ENCODE data around the gene PPM1A. TPM values are rescaled to one million over a fixed set of nuclear protein-coding genes. Genes with fewer than 3 reads are reported as not detected.

PPM1A gene
- total RNA-seq, 1 donor from 2014 or later: 44.5 TPM

- DNase-seq (ENCODE audit: extremely low spot score, unreplicated experiment): no peak
- Mint-ChIP-seq H3K4me1 (ENCODE audit: unreplicated experiment) (no peaks in the 10 kb centered on the region), H3K36me3 (ENCODE audit: unreplicated experiment) (no peaks in the 10 kb centered on the region), H3K9me3 (ENCODE audit: unreplicated experiment) (peaks cover 4% of the 10 kb centered on the region), H3K27ac (ENCODE audit: unreplicated experiment) (no peak overlapping the region), H3K27me3 (ENCODE audit: unreplicated experiment) (no peaks in the 10 kb centered on the region), H3K4me3 (ENCODE audit: unreplicated experiment) (no peak overlapping the region)
- TF ChIP-seq CTCF (IDR thresholded peaks at IDR 0.05): no peak
These were observed 22.7 kb upstream of the PPM1A start for GRCh38 chr14:60226298-60226697.

GRCh38 chr14:60227291-60227690 is 21.7 kb upstream of the PPM1A start:
- no peak for TF ChIP-seq CTCF (IDR thresholded peaks at IDR 0.05)
- no peak for DNase-seq (ENCODE audit: extremely low spot score, unreplicated experiment)
- Mint-ChIP-seq H3K36me3 (ENCODE audit: unreplicated experiment) (no peaks in the 10 kb centered on the region), H3K9me3 (ENCODE audit: unreplicated experiment) (peaks cover 7% of the 10 kb centered on the region), H3K4me3 (ENCODE audit: unreplicated experiment) (no peak overlapping the region), H3K27me3 (ENCODE audit: unreplicated experiment) (no peaks in the 10 kb centered on the region), H3K27ac (ENCODE audit: unreplicated experiment) (no peak overlapping the region), H3K4me1 (ENCODE audit: unreplicated experiment) (no peaks in the 10 kb centered on the region)

DNA sequence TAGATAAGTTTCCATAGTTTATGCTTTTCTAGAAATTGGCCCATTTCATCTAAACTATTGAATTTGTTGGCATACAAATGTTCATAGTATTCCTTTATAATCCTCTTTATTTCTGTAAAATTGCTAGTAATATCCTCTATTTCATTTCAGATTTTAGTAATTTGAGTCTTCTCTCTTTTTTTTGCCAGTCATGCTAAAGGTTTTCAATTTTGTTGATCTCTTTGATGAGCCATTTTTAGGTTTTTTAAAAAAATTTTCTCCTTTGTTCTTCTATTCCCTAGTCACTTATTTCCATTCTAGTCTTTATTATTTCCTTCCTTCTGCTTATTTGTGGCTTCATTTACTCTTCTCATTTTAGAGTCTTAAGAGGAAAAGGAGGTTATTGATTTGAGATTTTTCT is 19.4 kb upstream of the PPM1A start:
- no peak overlapping the region for H3K4me3 Mint-ChIP-seq (ENCODE audit: unreplicated experiment)
- no peaks in the 10 kb centered on the region for H3K4me1 Mint-ChIP-seq (ENCODE audit: unreplicated experiment)
- DNase-seq (ENCODE audit: extremely low spot score, unreplicated experiment): no peak
- H3K36me3 Mint-ChIP-seq (ENCODE audit: unreplicated experiment): no peaks in the 10 kb centered on the region
- H3K27ac Mint-ChIP-seq (ENCODE audit: unreplicated experiment): no peak overlapping the region
- no peak for TF ChIP-seq CTCF (IDR thresholded peaks at IDR 0.05)
- H3K27me3 Mint-ChIP-seq (ENCODE audit: unreplicated experiment): no peaks in the 10 kb centered on the region
- H3K9me3 Mint-ChIP-seq (ENCODE audit: unreplicated experiment): peaks cover 15% of the 10 kb centered on the region

DNA sequence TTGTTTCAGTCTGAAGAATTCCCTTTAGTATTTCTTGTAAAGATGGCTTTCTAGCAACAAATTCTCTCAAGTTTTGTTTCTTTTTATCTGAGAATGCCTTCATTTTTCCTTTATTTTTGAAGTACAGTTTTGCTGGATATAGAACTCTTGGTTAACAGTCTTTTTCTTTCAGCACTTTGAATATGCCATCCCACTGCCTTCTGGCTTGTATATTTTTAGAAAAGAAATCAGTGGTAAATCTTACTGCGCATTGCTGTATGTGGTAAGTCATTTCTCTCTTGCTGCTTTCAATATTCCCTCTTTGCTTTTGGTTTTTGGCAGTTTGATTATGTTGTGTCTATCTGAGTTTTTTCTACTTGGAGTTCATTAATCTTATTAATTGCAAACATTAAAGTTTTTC is 16.8 kb upstream of the PPM1A start:
- no peak overlapping the region for H3K4me3 Mint-ChIP-seq (ENCODE audit: unreplicated experiment)
- H3K27ac Mint-ChIP-seq (ENCODE audit: unreplicated experiment): no peak overlapping the region
- no peaks in the 10 kb centered on the region for H3K27me3 Mint-ChIP-seq (ENCODE audit: unreplicated experiment)
- DNase-seq (ENCODE audit: extremely low spot score, unreplicated experiment): no peak
- no peak for TF ChIP-seq CTCF (IDR thresholded peaks at IDR 0.05)
- no peaks in the 10 kb centered on the region for H3K36me3 Mint-ChIP-seq (ENCODE audit: unreplicated experiment)
- no peaks in the 10 kb centered on the region for H3K4me1 Mint-ChIP-seq (ENCODE audit: unreplicated experiment)
- H3K9me3 Mint-ChIP-seq (ENCODE audit: unreplicated experiment): peaks cover 15% of the 10 kb centered on the region

- Mint-ChIP-seq H3K4me3 (ENCODE audit: unreplicated experiment) (no peak overlapping the region), H3K27ac (ENCODE audit: unreplicated experiment) (no peak overlapping the region), H3K27me3 (ENCODE audit: unreplicated experiment) (no peaks in the 10 kb centered on the region), H3K36me3 (ENCODE audit: unreplicated experiment) (no peaks in the 10 kb centered on the region), H3K4me1 (ENCODE audit: unreplicated experiment) (no peaks in the 10 kb centered on the region), H3K9me3 (ENCODE audit: unreplicated experiment) (peaks cover 15% of the 10 kb centered on the region)
- DNase-seq (ENCODE audit: extremely low spot score, unreplicated experiment): no peak
- TF ChIP-seq CTCF (IDR thresholded peaks at IDR 0.05): no peak
These were observed 15.8 kb upstream of the PPM1A start for GRCh38 chr14:60233251-60233650.
